Measurements from ENCODE around the gene SEC24A.
"Not testable (repeated sequence)": the region's sequence is repeated elsewhere in the genome, so short reads cannot be mapped to it uniquely, and the experiment has no call there.

- TF ChIP-seq CTCF (conservative IDR thresholded peaks at IDR 0.05; ENCODE audit: low read depth, low read length); EZH2 (IDR thresholded peaks at IDR 0.05; ENCODE audit: low read length, unreplicated experiment); EZH2phosphoT487 (IDR thresholded peaks at IDR 0.05; ENCODE audit: borderline replicate concordance, low read length): not testable (repeated sequence)
Observed at GRCh38 chr5:134673546-134673945, 25.0 kb downstream of the SEC24A start.
